ENCODE measurements around the gene NGFR.
A peak's percentile ranks its signal among the peaks of the same experiment; 100 is the strongest.

- TF ChIP-seq SPI1 (IDR thresholded peaks at IDR 0.05; ENCODE audit: low read depth, low read length) (peak; percentile 53), POLR2AphosphoS5 (IDR thresholded peaks at IDR 0.05; ENCODE audit: low read depth, low read length) (no peak), POLR2A (IDR thresholded peaks at IDR 0.05; ENCODE audit: low read depth, low read length) (no peak), TAF1 (IDR thresholded peaks at IDR 0.05; ENCODE audit: low read depth, low read length) (no peak), POU2F2 (IDR thresholded peaks at IDR 0.05; ENCODE audit: low read depth, low read length) (peak; percentile 35; the same call in 1 of the 2 replicates), PAX5 (IDR thresholded peaks at IDR 0.05; ENCODE audit: insufficient read depth, low read length, severe bottlenecking) (no peak)
Observed at GRCh38 chr17:49515196-49515770, 20.2 kb downstream of the NGFR start.
